ENCODE data around the gene CCDC142. TPM values are rescaled to one million over a fixed set of nuclear protein-coding genes. Genes with fewer than 3 reads are reported as not detected.

Gene CCDC142
- polyA plus RNA-seq, 1 donor from 2014 or later = 21.6 TPM

GRCh38 chr2:74450570-74451190 is 32.1 kb downstream of the CCDC142 start:
- no peak for TF ChIP-seq RAD21 (conservative IDR thresholded peaks at IDR 0.05)
- no peak for TF ChIP-seq EP300 (conservative IDR thresholded peaks at IDR 0.05; ENCODE audit: poor library complexity, severe bottlenecking)
- TF ChIP-seq REST (IDR thresholded peaks at IDR 0.05; ENCODE audit: borderline replicate concordance) = no peak
- no peak for TF ChIP-seq EZH2 (IDR thresholded peaks at IDR 0.05; ENCODE audit: borderline replicate concordance, insufficient read depth, low read length, poor library complexity, severe bottlenecking)
- TF ChIP-seq POLR2AphosphoS5 (IDR thresholded peaks at IDR 0.05) = no peak
- no peak for TF ChIP-seq MXI1 (conservative IDR thresholded peaks at IDR 0.05; ENCODE audit: poor library complexity, severe bottlenecking)
- no peak for TF ChIP-seq CTCF (IDR thresholded peaks at IDR 0.05; ENCODE audit: poor library complexity, severe bottlenecking)
- no peak for TF ChIP-seq SMC3 (conservative IDR thresholded peaks at IDR 0.05; ENCODE audit: poor library complexity)
- TF ChIP-seq TAF1 (IDR thresholded peaks at IDR 0.05; ENCODE audit: low read depth) = no peak
- Histone ChIP-seq H3K9me2 (ENCODE audit: insufficient read depth, low read length) (no peaks in the 10 kb centered on the region), H3K9me3 (ENCODE audit: low read length) (no peaks in the 10 kb centered on the region), H2AFZ (ENCODE audit: low read depth, low read length) (no peak overlapping the region), H3K4me3 (ENCODE audit: low read length) (no peak overlapping the region), H3K4me2 (ENCODE audit: low read length) (no peak overlapping the region), H3K79me2 (replicated peaks; ENCODE audit: insufficient read depth, low read length) (no peaks in the 10 kb centered on the region), H3F3A (ENCODE audit: insufficient read depth, low read length, poor library complexity, severe bottlenecking) (no peaks in the 10 kb centered on the region), H4K20me1 (ENCODE audit: insufficient read depth) (no peaks in the 10 kb centered on the region), H3K27ac (ENCODE audit: low read length) (no peak overlapping the region), H3K36me3 (ENCODE audit: insufficient read depth, low read length) (no peaks in the 10 kb centered on the region), H3K27me3 (ENCODE audit: insufficient read depth, low read depth, low read length) (no peaks in the 10 kb centered on the region), H3K9ac (ENCODE audit: low read length) (no peak overlapping the region)

- H3K27me3 ChIP-seq (ENCODE audit: insufficient read depth, low read depth, low read length) = no peaks in the 10 kb centered on the region
- no peak overlapping the region for H3K4me2 ChIP-seq (ENCODE audit: low read length)
- no peaks in the 10 kb centered on the region for H3K79me2 ChIP-seq (replicated peaks; ENCODE audit: insufficient read depth, low read length)
- H3K4me3 ChIP-seq (ENCODE audit: low read length) = no peak overlapping the region
- H3F3A ChIP-seq (ENCODE audit: insufficient read depth, low read length, poor library complexity, severe bottlenecking) = no peaks in the 10 kb centered on the region
- H3K9me2 ChIP-seq (ENCODE audit: insufficient read depth, low read length) = no peaks in the 10 kb centered on the region
- H3K27ac ChIP-seq (ENCODE audit: low read length) = no peak overlapping the region
- no peak overlapping the region for H3K9ac ChIP-seq (ENCODE audit: low read length)
- TF ChIP-seq EZH2 (IDR thresholded peaks at IDR 0.05; ENCODE audit: borderline replicate concordance, insufficient read depth, low read length, poor library complexity, severe bottlenecking) (no peak), EP300 (conservative IDR thresholded peaks at IDR 0.05; ENCODE audit: poor library complexity, severe bottlenecking) (no peak), SMC3 (conservative IDR thresholded peaks at IDR 0.05; ENCODE audit: poor library complexity) (no peak), REST (IDR thresholded peaks at IDR 0.05; ENCODE audit: borderline replicate concordance) (no peak), TAF1 (IDR thresholded peaks at IDR 0.05; ENCODE audit: low read depth) (no peak), MXI1 (conservative IDR thresholded peaks at IDR 0.05; ENCODE audit: poor library complexity, severe bottlenecking) (no peak)
- H3K9me3 ChIP-seq (ENCODE audit: low read length) = no peaks in the 10 kb centered on the region
- no peaks in the 10 kb centered on the region for H4K20me1 ChIP-seq (ENCODE audit: insufficient read depth)
- no peaks in the 10 kb centered on the region for H3K36me3 ChIP-seq (ENCODE audit: insufficient read depth, low read length)
- H2AFZ ChIP-seq (ENCODE audit: low read depth, low read length) = no peak overlapping the region
Measured at GRCh38 chr2:74448771-74449170, 34.0 kb downstream of the CCDC142 start.
